GM18519 (cell line): ENCODE data around the gene TSPAN15.

Experiments
- ATAC-seq: cut with Tn5 transposase; IDR thresholded peaks from one replicate; pipeline ENCODE4 v1.9.1; 2021; ENCODE audit warnings: mild to moderate bottlenecking, moderate library complexity; ENCODE audit not compliant: unreplicated experiment, low FRiP score

Gene TSPAN15

GRCh38 chr10:69499726-69500689 is 48.7 kb downstream of the TSPAN15 start:
- no peak for ATAC-seq

DNA sequence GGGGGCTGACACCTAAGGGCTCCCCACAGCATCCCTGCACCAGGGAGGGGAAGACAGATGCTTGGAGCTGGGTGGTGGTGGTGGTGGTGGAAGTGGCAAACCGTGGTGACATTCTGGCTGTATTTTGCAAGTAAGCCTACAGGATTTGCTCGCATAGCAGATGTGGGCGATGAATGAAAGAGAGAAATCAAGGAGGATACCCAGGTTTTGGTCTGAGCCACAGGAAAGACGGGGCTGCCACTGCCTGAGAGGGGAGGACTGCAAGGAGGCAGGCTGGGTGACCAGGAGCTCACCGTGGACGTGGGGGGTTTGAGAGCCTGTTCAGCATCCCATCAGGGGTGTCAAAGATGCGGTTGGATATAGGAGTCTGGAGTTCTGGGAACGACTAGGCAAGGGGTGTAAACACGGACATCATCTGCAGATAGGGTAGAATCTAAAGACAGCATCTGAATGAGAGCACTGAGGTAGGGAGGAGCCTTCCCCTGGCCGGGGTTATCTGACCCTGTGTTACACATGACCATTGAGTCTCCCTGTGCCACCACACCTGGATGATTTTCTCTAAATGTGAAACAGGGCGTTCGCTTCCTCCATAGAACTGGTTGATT is 49.7 kb downstream of the TSPAN15 start:
- ATAC-seq = no peak

DNA sequence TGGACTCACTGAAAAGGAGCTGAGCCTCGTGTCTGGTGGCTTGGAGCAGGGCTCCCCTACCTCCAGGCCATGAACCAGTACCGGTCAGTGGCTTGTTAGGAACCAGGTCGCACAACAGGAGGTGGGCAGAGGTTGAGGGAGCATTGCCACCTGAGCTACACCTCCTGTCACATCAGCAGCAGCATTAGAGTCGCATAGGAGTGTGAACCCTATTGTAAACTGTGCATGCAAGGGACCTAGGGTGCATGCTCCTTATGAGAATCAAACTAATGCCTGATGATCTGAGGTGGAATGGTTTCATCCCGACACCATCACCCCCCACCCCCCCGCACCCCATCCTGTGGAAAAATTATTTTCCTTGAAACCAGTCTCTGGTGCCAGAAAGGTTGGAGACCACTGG is 50.4 kb downstream of the TSPAN15 start:
- ATAC-seq = no peak

- no peak for ATAC-seq
These were observed 51.3 kb downstream of the TSPAN15 start for GRCh38 chr10:69502589-69502988.

DNA sequence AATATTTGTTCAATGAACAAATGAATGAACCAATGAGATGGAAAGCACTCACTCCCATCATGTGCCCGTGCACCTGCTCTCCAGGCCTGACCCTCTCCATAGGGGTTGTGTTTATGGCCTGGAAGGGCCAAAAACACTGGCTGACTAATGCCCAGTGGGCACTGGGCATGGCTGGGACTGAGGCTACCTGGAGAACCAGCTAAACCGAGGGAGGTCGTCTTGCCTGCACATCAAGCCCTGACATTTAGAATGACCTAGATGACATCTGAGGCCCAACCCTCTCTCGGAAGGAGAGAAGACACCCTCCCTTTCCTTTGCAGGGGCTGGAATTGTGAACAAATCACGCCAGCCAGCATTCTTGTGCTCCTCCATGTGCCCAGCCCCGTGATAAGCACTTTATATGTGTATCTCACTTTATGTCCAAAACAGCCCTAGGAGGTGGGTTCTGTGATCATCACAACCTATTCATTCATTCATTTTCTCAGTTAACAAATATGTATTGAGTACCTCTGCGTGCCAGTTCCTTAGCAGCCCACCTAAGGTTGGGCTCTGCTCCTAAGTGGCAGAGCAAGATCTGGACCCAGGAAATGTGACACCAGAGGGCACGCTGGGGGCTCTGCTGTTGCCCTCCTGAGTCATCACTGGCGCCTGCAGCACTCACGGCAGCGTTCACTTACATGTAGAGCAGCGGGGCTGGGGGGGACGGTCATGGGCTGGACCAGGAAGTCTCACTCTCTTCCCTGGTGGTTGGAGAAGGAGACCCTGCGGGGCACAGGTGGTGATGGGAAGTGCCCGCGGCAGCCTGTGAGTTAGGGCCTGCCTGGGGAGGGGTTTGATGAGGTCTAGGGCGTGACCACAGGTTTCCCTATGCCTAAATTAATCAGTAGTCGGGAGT is 52.0 kb downstream of the TSPAN15 start:
- no peak for ATAC-seq

DNA sequence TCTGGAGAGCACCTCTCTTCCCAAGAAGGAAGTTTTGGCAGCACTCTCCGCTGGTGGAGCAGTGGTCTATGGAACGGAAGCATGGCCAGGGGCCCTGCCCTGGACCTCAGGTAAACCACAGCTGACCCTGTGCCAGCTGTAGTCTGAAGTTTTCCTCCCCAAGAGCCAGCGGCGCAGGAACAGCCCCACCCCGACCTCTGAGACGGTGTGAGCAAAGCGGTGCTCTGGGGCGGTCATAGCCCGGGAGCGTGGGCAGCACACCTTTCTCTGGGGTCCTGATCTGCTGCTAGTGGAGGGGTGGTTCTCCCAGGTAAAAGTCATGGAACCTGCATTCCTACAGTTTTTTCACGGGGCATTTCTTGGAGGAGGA is 52.6 kb downstream of the TSPAN15 start:
- ATAC-seq = no peak

DNA sequence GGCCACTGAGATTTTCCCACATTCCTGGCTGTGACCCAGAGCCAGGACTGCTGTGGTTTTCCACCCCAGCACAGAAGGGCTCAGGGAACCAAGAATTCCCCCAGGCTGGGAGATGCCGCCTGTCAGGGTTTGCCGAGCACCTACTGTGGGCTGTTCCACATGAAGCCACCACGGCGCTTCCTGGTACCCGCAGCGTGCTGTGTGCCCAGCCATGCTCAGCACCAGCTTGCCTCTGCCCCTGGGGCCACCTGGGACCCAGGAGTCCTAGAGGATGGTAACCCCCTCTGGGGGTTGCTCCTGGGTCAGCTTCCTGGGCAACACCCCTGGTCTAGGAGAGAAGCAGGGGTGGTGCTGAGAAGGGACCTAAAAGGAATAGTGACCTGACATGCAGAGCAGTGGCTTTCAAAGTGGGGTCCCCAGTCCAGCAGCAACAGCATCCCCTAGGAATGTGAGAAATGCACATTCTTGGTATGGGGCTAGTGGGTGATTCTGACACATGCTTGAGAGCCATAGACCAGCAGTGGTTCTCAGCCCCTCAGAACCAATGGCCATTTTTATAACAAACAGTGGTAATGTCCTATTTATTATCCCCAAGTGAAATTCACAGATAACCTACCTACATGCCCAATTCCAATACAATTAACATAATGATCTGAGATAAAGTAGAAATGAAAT is 53.4 kb downstream of the TSPAN15 start:
- ATAC-seq = no peak

DNA sequence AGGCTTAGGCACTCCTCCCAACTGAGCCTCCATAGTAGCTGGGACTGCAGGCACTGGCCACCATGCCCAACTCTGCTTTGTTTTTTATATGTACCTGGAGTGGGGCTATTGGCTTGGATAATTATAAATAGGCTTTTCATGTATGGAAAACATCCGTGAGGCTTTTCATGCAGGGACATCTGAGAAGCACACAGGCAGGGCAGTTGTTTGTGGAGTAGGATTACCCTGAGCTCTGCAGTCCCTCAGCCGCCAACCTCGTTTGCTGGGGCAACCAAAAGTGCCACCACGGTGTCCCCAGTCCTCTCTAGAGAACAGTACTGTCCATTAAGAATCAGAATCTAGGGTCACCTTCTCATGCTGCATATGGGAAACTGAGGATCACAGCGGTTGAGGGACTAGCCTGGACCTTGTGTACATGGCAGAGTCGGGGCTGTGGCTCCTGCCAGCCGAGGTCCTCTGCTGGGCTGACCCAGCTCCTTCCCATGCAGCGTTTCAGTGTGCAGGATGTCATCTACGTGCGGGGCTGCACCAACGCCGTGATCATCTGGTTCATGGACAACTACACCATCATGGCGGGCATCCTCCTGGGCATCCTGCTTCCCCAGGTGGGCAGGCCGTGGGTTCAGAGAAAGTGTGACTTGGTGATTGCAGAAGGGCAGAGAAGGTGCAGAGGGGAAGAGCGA is 54.5 kb downstream of the TSPAN15 start:
- ATAC-seq = no peak

- ATAC-seq = no peak
These were observed 55.2 kb downstream of the TSPAN15 start for GRCh38 chr10:69506487-69506833.

- ATAC-seq = no peak
These were observed 55.8 kb downstream of the TSPAN15 start for GRCh38 chr10:69506834-69507713.

- no peak for ATAC-seq
These were observed 57.6 kb downstream of the TSPAN15 start for GRCh38 chr10:69508738-69509340.

DNA sequence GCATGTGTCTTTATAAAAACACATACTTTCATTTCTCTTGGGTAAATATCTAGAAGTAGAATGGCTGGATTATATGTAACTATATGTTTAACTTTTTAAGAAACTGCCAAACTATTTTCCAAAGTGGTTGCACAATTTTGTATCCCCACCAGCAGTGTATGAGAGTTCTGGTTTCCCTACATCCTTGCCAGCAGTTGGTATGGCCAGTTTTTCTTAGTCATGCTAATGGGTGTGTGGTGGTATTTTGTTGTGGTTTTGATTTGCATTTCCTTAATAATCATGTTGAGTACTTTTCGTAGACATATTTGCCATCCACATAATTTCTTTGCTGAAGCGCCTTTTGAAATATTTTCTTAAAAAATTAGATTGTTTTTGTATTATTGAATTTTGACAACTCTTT is 61.6 kb downstream of the TSPAN15 start:
- no peak for ATAC-seq

DNA sequence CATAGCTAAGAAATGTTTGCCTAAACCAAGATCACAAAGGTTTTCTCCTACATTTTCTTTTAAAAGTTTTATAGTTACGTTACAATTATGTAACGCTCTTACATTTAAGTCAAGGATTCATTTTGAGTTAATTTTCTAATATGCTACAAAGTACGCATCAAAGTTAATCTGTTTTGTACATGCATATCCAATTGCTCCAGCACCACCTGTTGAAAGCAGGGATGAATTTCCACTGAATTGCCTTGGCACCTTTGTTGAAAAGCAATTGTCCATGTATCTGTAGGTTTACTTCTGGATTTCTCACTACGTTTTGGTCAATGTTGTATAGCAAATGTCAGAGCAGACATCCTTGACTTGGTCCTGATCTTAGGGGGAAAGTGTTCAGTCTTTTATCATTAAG is 62.4 kb downstream of the TSPAN15 start:
- no peak for ATAC-seq

DNA sequence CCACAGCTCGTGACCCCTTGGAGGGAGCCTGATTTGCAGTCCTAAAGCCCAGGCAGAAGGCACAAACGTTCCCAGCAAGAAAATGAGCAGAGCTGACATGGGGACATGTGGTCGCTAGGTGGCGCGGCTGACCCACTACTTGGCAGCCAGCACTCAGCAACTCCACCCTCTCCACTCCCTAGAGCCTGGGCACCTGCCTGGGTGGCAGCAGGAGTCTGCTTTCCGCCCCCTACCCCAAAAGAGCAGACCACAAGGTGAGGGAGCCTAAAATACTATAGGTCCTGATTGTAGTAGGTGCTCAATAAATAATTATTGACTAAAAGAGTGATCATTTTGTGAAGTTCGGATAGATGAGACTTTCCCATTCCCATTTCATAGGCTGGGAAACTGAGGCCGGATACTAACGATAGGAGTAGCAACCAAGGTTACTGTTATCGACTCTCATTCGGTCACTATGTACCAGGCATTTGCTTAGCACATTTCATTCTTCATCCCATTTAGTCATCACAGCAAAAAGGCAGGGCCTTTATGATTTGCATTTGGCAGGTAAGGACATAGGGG is 64.5 kb downstream of the TSPAN15 start:
- no peak for ATAC-seq

- no peak for ATAC-seq
These were observed 65.1 kb downstream of the TSPAN15 start for GRCh38 chr10:69516316-69516715.

GRCh38 chr10:69516796-69517195 is 65.5 kb downstream of the TSPAN15 start:
- no peak for ATAC-seq

DNA sequence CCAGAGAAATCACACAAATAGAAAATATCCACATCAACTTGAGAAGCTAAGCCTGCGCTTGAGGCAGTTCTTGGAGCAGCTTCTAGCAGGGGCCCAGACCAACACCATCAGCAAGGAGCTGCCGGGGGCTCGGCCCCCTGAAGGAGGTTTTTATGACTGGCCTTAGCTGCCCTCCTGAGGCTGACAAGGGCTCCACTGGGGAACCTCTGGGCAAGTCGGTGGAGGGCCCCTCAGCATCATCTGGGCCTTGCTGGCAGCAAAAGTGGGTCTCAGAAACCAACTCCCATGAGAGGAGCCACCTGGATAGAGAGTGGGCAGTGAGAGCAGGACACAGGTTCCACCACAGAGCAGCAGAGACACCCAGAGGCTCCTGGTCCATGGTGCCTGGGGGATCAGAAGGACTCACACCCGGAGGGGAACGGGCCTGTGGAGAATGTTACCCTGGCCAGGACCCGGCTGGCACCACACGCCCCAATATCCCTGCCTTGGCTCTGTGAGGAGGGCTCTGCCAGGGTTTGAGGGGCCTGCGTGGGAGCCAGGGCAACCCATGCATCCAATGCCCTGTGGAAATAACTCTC is 66.1 kb downstream of the TSPAN15 start:
- ATAC-seq = no peak

GRCh38 chr10:69527961-69528360 is 76.7 kb downstream of the TSPAN15 start:
- no peak for ATAC-seq
